AG04450 (cell line): ENCODE data around the gene ABLIM2. TPM values are rescaled to one million over a fixed set of nuclear protein-coding genes. Genes with fewer than 3 reads are reported as not detected.

Source experiments
- CTCF ChIA-PET: fragments of 300-600, 350-600 bp; formaldehyde crosslinking; extraction: SDS; loops from one replicate; lab custom pipeline; 2022; ENCODE audit warnings: antibody characterized with exemption, inconsistent platforms; lab: Charles Lee
- POLR2A ChIA-PET: fragments of 350-600 bp; formaldehyde crosslinking; extraction: SDS; loops from one replicate; lab custom pipeline; 2021; ENCODE audit warnings: antibody characterized with exemption, inconsistent platforms; lab: Yijun Ruan, JAX
- DNase-seq: peaks from one replicate; pipeline ENCODE4 v3.0.0-alpha.2; 2011; ENCODE audit warnings: low read depth, low spot score
- H3K27ac ChIP-seq: one replicate; pipeline ENCODE4 v1.5.1; 2012; ENCODE audit warnings: low read depth, low read length, control low read depth
- H3K27me3 ChIP-seq: one replicate; pipeline ENCODE4 v1.6.0; 2012; ENCODE audit warnings: low read length; ENCODE audit not compliant: control insufficient read depth, insufficient read depth
- H3K4me3 ChIP-seq: 2 replicates; pipeline ENCODE4 v1.5.1; 2011; ENCODE audit warnings: mild to moderate bottlenecking, low read depth, low read length, control low read depth
- H3K9me3 ChIP-seq: 2 replicates; pipeline ENCODE4 v1.5.1; 2012; ENCODE audit warnings: low read length; ENCODE audit not compliant: control insufficient read depth, insufficient read depth
- CTCF ChIP-seq: IDR thresholded peaks from 2 replicates; pipeline ENCODE4 v1.5.1; 2011; ENCODE audit warnings: low read depth, low read length, control low read depth, inconsistent platforms
- polyA plus RNA-seq: library from polyadenylated mRNA; depleted of rRNA; stranded (reverse); fragments of >200 nt; gene quantifications from 2 replicates; pipeline ENCODE4 v1.2.3, GENCODE V29; 2011

Gene ABLIM2
- polyA plus RNA-seq, 1 experiment = not detected

GRCh38 chr4:8033067-8033755, 125.4 kb downstream of the ABLIM2 start:
- H3K27ac ChIP-seq = no peak overlapping the region
- no peak overlapping the region for H3K4me3 ChIP-seq
- H3K9me3 ChIP-seq = no peaks in the 10 kb centered on the region; the same call in 1 of the 2 replicates
- ChIA-PET CTCF (no interaction called here), POLR2A (no interaction called here)
- TF ChIP-seq CTCF = no peak
- H3K27me3 ChIP-seq = peaks cover 11% of the 10 kb centered on the region
- no peak for DNase-seq

- CTCF ChIA-PET = no interaction called here
Observed at GRCh38 chr4:8032381-8032780, 126.2 kb downstream of the ABLIM2 start.

GRCh38 chr4:8030121-8030781, 128.4 kb downstream of the ABLIM2 start:
- Histone ChIP-seq H3K27ac (no peak overlapping the region), H3K4me3 (no peak overlapping the region), H3K9me3 (no peaks in the 10 kb centered on the region; the same call in 1 of the 2 replicates), H3K27me3 (peaks cover 23% of the 10 kb centered on the region)
- DNase-seq = no peak
- ChIA-PET CTCF (no interaction called here), POLR2A (no interaction called here)
- TF ChIP-seq CTCF = no peak

More at GRCh38 chr4:8032381-8032780, 126.2 kb downstream of the ABLIM2 start:
- Histone ChIP-seq H3K27ac (no peak overlapping the region), H3K9me3 (no peaks in the 10 kb centered on the region; the same call in 1 of the 2 replicates), H3K27me3 (peaks cover 15% of the 10 kb centered on the region), H3K4me3 (no peak overlapping the region)
- no peak for DNase-seq
- no peak for TF ChIP-seq CTCF
- POLR2A ChIA-PET = no interaction called here

GRCh38 chr4:8029689-8030088, 128.9 kb downstream of the ABLIM2 start:
- Histone ChIP-seq H3K9me3 (no peaks in the 10 kb centered on the region; the same call in 1 of the 2 replicates), H3K4me3 (no peak overlapping the region), H3K27ac (no peak overlapping the region), H3K27me3 (peaks cover 23% of the 10 kb centered on the region)
- TF ChIP-seq CTCF = no peak
- ChIA-PET CTCF (no interaction called here), POLR2A (no interaction called here)
- no peak for DNase-seq
